ENCODE measurements around the gene AGPAT3. TPM values are rescaled to one million over a fixed set of nuclear protein-coding genes. Genes with fewer than 3 reads are reported as not detected.

AGPAT3 gene
- total RNA-seq, 1 donor from 2014 or later = 93.4 TPM

GRCh38 chr21:43924421-43925095 lies 59.5 kb downstream of the AGPAT3 start:
- intact Hi-C loops (cut with DNase I) = no loop called here
- ATAC-seq (no peak), DNase-seq (ENCODE audit: missing footprints) (no peak)

DNA sequence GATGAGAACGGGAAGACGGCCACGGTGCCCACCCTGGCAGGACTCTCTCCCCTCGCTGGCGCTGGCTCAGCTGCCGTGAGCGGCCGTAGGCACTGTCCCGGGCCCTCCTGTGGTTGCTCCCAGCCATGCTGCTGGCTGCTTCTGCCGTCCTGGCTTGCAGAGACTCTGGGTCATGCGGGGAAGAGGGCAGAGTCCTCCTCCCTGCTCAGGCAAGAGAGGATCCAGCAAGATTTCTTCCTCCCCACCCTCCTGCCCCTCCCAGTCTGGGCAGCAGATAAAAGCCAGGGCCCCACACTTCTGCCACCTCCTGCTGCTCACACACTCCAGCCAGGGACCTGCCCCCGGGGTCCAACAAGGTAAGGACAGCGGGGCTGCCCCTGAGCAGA lies 60.1 kb downstream of the AGPAT3 start:
- intact Hi-C loops (cut with DNase I) = no loop called here
- DNase-seq (ENCODE audit: missing footprints) = no peak
- ATAC-seq = peak; percentile 26

DNA sequence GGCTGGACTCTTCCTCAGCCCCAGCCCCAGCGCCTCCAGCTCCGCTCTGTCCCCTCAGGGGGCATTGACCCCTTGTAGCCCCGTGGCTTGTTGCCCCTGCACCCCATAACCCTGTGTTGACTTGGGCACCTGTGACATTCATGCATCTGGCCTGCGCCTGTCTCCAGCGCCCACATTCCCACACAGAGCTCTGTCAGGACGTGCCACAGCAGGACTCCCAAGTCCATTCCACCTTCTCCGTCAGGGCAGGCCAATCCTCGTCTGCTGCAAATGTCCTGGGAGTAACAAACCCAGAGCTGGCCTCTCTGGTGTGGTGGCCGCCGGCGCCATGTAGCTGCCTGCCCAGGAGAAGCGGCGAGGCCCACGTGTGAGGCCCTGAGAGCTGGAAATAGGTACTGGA lies 60.6 kb downstream of the AGPAT3 start:
- intact Hi-C loops (cut with DNase I) = no loop called here
- ATAC-seq (no peak), DNase-seq (ENCODE audit: missing footprints) (no peak)

DNA sequence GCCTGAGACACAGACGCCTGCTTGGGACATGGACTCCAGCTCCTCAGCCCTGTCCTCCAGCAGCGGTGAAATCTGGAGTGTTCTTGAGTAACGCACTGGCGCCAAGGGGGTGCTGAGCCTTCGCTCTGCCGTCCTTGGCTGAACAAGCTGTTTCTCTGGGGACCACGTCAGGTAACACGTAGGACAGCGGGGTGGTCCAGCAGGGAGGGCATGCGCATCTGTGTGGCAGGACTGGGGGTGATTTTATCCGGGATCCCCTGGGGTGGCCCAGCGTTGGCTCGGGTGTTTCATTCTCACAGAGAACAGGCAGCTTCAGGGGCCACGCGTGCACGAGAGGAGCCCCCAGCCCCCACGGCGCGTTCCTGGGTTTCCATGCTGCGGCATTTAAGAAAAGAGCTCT lies 61.2 kb downstream of the AGPAT3 start:
- ATAC-seq (no peak), DNase-seq (ENCODE audit: missing footprints) (no peak)
- intact Hi-C loops (cut with DNase I) = no loop called here

GRCh38 chr21:43927591-43928221 lies 62.7 kb downstream of the AGPAT3 start:
- ATAC-seq (no peak), DNase-seq (ENCODE audit: missing footprints) (peak; percentile 4)
- intact Hi-C loops (cut with DNase I) = loop anchor here (2.0 kb wide), 2 partner anchors 23 to 61 kb away; no protein-coding TSS in a partner anchor

- ATAC-seq = peak; percentile 15
- intact Hi-C loops (cut with DNase I) = loop anchor here (2.0 kb wide), 2 partner anchors 24 to 62 kb away; no protein-coding TSS in a partner anchor
Observed at GRCh38 chr21:43928222-43929125, 63.5 kb downstream of the AGPAT3 start.

GRCh38 chr21:43929217-43929971 lies 64.4 kb downstream of the AGPAT3 start:
- DNase-seq (ENCODE audit: missing footprints) = peak; percentile 86
- intact Hi-C loops (cut with DNase I) = loop anchor here (2.0 kb wide), 2 partner anchors 25 to 63 kb away; no protein-coding TSS in a partner anchor
- peak; percentile 91 for ATAC-seq

More at GRCh38 chr21:43928222-43929125, 63.5 kb downstream of the AGPAT3 start:
- DNase-seq (ENCODE audit: missing footprints) = peak; percentile 9

GRCh38 chr21:43930074-43930847 lies 65.2 kb downstream of the AGPAT3 start:
- ATAC-seq (no peak), DNase-seq (ENCODE audit: missing footprints) (peak; percentile 66)
- intact Hi-C loops (cut with DNase I) = no loop called here

DNA sequence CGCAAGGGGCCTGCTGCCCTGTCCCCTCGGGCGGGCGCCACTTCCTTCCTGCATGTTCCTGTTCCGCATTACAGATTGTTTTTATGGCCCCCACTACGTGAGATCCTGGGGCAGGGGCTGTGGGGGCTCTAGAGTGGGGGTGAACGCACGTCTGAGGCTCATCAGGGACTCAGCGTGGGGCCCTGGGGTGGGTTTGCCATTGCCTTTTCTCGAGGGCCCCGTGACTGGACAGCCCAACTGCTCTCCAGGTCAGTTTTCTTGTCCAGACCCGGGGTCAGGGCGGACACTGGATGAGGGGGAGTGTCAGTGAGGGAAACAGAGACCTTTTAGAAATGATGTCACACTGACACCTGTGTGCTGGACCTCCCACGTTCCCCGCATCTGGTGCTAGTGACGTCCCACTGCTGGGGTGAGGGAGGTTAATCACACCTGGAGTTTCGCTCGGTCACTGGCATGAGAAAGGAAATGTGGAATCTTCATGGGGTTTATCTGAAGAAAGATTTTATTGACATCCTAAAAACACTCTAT lies 65.9 kb downstream of the AGPAT3 start:
- ATAC-seq (no peak), DNase-seq (ENCODE audit: missing footprints) (peak; percentile 62)
- intact Hi-C loops (cut with DNase I) = no loop called here

- ATAC-seq (no peak), DNase-seq (ENCODE audit: missing footprints) (no peak)
- intact Hi-C loops (cut with DNase I) = no loop called here
Observed at GRCh38 chr21:43931489-43931888, 66.5 kb downstream of the AGPAT3 start.

DNA sequence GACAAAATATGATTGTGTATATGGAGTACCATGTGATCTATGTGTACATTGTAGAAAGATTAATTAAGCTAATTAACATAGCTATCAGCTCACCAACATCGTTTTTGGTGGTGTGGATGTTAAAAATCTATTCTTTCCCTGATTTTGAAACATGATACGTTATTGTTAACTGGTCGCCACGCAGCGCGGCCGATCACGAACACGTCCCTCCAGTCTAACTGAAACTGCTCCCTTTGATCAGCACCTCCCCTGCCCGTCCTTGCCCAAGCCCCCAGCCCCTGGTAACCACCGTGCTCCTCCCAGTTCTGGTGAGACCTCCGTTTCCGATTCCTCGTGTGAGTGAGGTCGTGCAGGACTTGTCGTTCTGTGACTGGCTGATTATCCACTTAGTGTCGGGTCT lies 67.0 kb downstream of the AGPAT3 start:
- DNase-seq (ENCODE audit: missing footprints) (no peak), ATAC-seq (no peak)
- intact Hi-C loops (cut with DNase I) = no loop called here

- ATAC-seq = no peak
- intact Hi-C loops (cut with DNase I) = no loop called here
Observed at GRCh38 chr21:43933199-43933598, 68.2 kb downstream of the AGPAT3 start.

DNA sequence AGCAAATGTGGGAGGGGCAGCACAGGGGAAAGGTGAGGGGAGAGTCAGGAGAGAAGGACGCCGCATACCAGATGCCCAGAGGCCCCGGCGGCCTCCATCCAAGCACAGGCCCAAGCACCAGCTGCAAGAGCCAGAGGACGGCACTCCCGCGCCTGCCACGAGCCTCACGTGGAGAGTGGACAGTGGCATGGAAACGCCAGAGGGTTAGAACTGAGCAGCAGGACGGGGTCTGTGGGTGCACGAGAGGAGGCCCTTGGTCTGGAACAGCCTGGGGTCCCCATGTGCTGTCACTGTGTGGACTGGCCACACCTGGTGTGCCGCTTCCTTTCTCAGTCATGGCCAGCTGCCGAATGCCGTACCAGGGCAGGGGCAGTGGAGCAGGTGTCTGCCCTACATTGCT lies 68.7 kb downstream of the AGPAT3 start:
- no peak for DNase-seq (ENCODE audit: missing footprints)
- no peak for ATAC-seq
- intact Hi-C loops (cut with DNase I) = no loop called here

More at GRCh38 chr21:43933199-43933598, 68.2 kb downstream of the AGPAT3 start:
- DNase-seq (ENCODE audit: missing footprints) = no peak

- DNase-seq (ENCODE audit: missing footprints) (no peak), ATAC-seq (no peak)
- intact Hi-C loops (cut with DNase I) = no loop called here
Observed at GRCh38 chr21:43934116-43934515, 69.1 kb downstream of the AGPAT3 start.

GRCh38 chr21:43934716-43935705 lies 70.0 kb downstream of the AGPAT3 start:
- ATAC-seq = no peak
- no peak for DNase-seq (ENCODE audit: missing footprints)
- intact Hi-C loops (cut with DNase I) = loop anchor here (5.0 kb wide), 1 partner anchor 42 kb away; no protein-coding TSS in a partner anchor

DNA sequence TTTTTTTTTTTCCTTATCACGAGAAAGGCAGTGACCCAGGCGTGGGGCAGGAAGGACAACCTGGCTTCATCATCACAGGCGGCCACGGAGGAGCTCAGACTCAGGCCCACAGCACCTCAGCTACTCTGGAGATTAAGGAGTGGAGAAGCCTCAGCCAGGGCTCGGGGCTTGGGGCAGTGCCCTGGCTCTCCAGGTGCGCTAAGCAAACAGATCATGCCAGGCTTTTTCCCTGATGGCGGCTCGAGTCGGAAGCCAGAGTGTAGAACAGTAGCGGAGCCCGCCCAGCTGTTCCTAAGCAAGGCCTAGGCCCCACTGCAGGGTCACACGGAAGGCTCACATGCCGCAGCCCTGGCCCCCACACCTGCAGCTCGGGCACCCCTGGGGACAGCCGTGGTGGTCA lies 70.7 kb downstream of the AGPAT3 start:
- intact Hi-C loops (cut with DNase I) = loop anchor here (5.0 kb wide), 1 partner anchor 42 kb away; no protein-coding TSS in a partner anchor
- ATAC-seq (no peak), DNase-seq (ENCODE audit: missing footprints) (no peak)

Data from Right ventricle myocardium inferior (tissue), 1 donor.